Mesenchymal stem cell (in vitro differentiated cells and primary cell): ENCODE measurements around the gene EPC1. TPM values are rescaled to one million over a fixed set of nuclear protein-coding genes. Genes with fewer than 3 reads are reported as not detected.
"Not testable (repeated sequence)": the region's sequence is repeated elsewhere in the genome, so short reads cannot be mapped to it uniquely, and the experiment has no call there.

ENCODE experiments used
- DNase-seq: peaks from one replicate; pipeline ENCODE4 v3.0.0-alpha.2; 2013
- H2AFZ ChIP-seq: one replicate; pipeline ENCODE4 v1.6.1; 2013; ENCODE audit warnings: low read depth, mild to moderate bottlenecking, control low read depth, inconsistent platforms, low read length, moderate library complexity
- H2AK5ac ChIP-seq: 2 replicates; pipeline ENCODE4 v1.6.1; 2013; ENCODE audit warnings: low read length, moderate library complexity, mild to moderate bottlenecking, inconsistent platforms; ENCODE audit not compliant: severe bottlenecking
- H2BK120ac ChIP-seq: one replicate; pipeline ENCODE4 v1.6.1; 2013; ENCODE audit warnings: low read depth, mild to moderate bottlenecking, inconsistent platforms, low read length, moderate library complexity
- H2BK12ac ChIP-seq, 2 experiments: one replicate each; pipeline ENCODE4 v1.6.1; 2013; ENCODE audit warnings: inconsistent platforms in 2 of 2, low read length in 2 of 2, mild to moderate bottlenecking in 2 of 2, moderate library complexity in 2 of 2, control low read depth in 1 of 2
- H2BK15ac ChIP-seq: one replicate; pipeline ENCODE4 v1.6.1; 2013; ENCODE audit warnings: mild to moderate bottlenecking, low read depth, inconsistent platforms; ENCODE audit not compliant: poor library complexity, severe bottlenecking
- H2BK5ac ChIP-seq: 2 replicates; pipeline ENCODE4 v1.6.1; 2013; ENCODE audit warnings: low read depth, mild to moderate bottlenecking, low read length, control low read depth, inconsistent platforms; ENCODE audit not compliant: poor library complexity, severe bottlenecking
- H3K14ac ChIP-seq, 2 experiments: one replicate each; pipeline ENCODE4 v1.6.1; 2013; ENCODE audit warnings: inconsistent platforms in 2 of 2, low read length in 2 of 2, control low read depth in 1 of 2, mild to moderate bottlenecking in 1 of 2, moderate library complexity in 1 of 2
- H3K18ac ChIP-seq, 2 experiments: one replicate each; pipeline ENCODE4 v1.6.1; 2013; ENCODE audit warnings: inconsistent platforms in 2 of 2, low read length in 2 of 2, control low read depth in 1 of 2, low read depth in 1 of 2, mild to moderate bottlenecking in 1 of 2
- H3K23ac ChIP-seq, 2 experiments: one replicate each; pipeline ENCODE4 v1.6.1; 2013; ENCODE audit warnings: inconsistent platforms in 2 of 2, low read length in 2 of 2, mild to moderate bottlenecking in 2 of 2, moderate library complexity in 2 of 2, control low read depth in 1 of 2
- H3K27ac ChIP-seq: 2 replicates; pipeline ENCODE4 v1.5.1; 2013; ENCODE audit warnings: mild to moderate bottlenecking, moderate library complexity, low read length, control low read depth, inconsistent platforms; ENCODE audit not compliant: poor library complexity, severe bottlenecking
- H3K27me3 ChIP-seq, 2 experiments: 2 replicates each; pipeline versions ENCODE4 v1.6.1 to v1.7.0; 2013; ENCODE audit warnings: low read length in 2 of 2, mild to moderate bottlenecking in 2 of 2, moderate library complexity in 2 of 2, control low read depth in 1 of 2, inconsistent platforms in 1 of 2; ENCODE audit not compliant: control insufficient read depth in 1 of 2, insufficient read depth in 1 of 2
- H3K36me3 ChIP-seq, 2 experiments: 2 replicates each; pipeline versions ENCODE4 v1.6.1 to v1.7.0; 2013; ENCODE audit warnings: low read length in 2 of 2, control low read depth in 1 of 2, inconsistent platforms in 1 of 2, low read depth in 1 of 2, mild to moderate bottlenecking in 1 of 2; ENCODE audit not compliant: insufficient read depth in 2 of 2, control insufficient read depth in 1 of 2
- H3K4ac ChIP-seq, 2 experiments: one replicate each; pipeline ENCODE4 v1.6.1; 2013; ENCODE audit warnings: inconsistent platforms in 2 of 2, low read length in 2 of 2, mild to moderate bottlenecking in 2 of 2, moderate library complexity in 2 of 2, control low read depth in 1 of 2, low read depth in 1 of 2
- H3K4me1 ChIP-seq: 2 replicates; pipeline ENCODE4 v1.6.1; 2013; ENCODE audit warnings: low read depth, low read length, control low read depth; ENCODE audit not compliant: control insufficient read depth, insufficient read depth
- H3K4me2 ChIP-seq: 2 replicates; pipeline ENCODE4 v1.6.1; 2013; ENCODE audit warnings: low read length, mild to moderate bottlenecking, inconsistent platforms; ENCODE audit not compliant: poor library complexity, severe bottlenecking
- H3K4me3 ChIP-seq, 2 experiments: 2 replicates each; pipeline versions ENCODE4 v1.5.1 to v1.7.0; 2013; ENCODE audit warnings: low read length in 2 of 2, mild to moderate bottlenecking in 2 of 2, control low read depth in 1 of 2, low read depth in 1 of 2; ENCODE audit not compliant: insufficient read depth in 1 of 2
- H3K79me1 ChIP-seq: replicated peaks from 2 replicates; pipeline ENCODE4 v1.6.1; 2013; ENCODE audit warnings: mild to moderate bottlenecking, control low read depth, low read length, inconsistent platforms; ENCODE audit not compliant: poor library complexity, severe bottlenecking
- H3K9ac ChIP-seq: 2 replicates; pipeline ENCODE4 v1.7.0; 2013; ENCODE audit warnings: mild to moderate bottlenecking, low read length, moderate library complexity
- H3K9me3 ChIP-seq: 2 replicates; pipeline ENCODE4 v1.7.0; 2013; ENCODE audit warnings: mild to moderate bottlenecking, low read length; ENCODE audit not compliant: control insufficient read depth
- H4K8ac ChIP-seq: one replicate; pipeline ENCODE4 v1.6.1; 2013; ENCODE audit warnings: inconsistent platforms, mild to moderate bottlenecking, low read length, moderate library complexity
- H4K91ac ChIP-seq: one replicate; pipeline ENCODE4 v1.6.1; 2013; ENCODE audit warnings: mild to moderate bottlenecking, low read length, inconsistent platforms
- WGBS: methylation state at CpG from one replicate; pipeline ENCODE4 v1.1.7; 2013; ENCODE audit warnings: mixed read lengths; 5-methylcytosine and 5-hydroxymethylcytosine counted together
- small RNA-seq: library from polyadenylated mRNA; stranded (forward); fragments of <200 nt; extraction: miRNeasy Mini kit (QIAGEN cat#:217004); gene quantifications from one replicate; pipeline ENCODE3, GENCODE V24; 2013; ENCODE audit warnings: low read depth

Gene EPC1

DNA sequence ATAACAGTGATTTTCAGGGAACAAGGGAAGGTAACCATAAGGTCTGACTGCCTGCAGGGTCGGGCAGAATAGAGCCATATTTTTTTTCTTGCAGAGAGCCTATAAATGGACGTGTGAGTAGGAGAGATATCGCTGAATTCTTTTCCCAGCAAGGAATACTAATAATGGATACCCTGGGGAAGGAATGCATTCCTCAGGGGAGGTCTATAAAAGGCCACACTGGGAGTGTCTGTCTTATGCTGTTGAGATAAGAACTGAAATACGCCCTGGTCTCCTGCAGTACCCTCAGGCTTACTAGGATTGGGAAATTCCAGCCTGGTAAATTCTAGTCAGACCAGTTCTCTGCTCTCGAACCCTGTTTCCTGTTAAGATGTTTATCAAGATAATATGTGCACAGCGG is 127.8 kb downstream of the EPC1 start:
- WGBS, result 76% methylated on average over 6 of the region's 6 CpGs
- H3K4ac ChIP-seq, H2BK12ac ChIP-seq, H3K9me3 ChIP-seq, H2BK120ac ChIP-seq, H2AK5ac ChIP-seq, H3K36me3 ChIP-seq, H3K9ac ChIP-seq, H2BK15ac ChIP-seq, H3K27me3 ChIP-seq, H4K8ac ChIP-seq, H4K91ac ChIP-seq, H3K23ac ChIP-seq, H3K4me1 ChIP-seq, H2AFZ ChIP-seq, DNase-seq, H3K18ac ChIP-seq, H3K27ac ChIP-seq, H2BK5ac ChIP-seq, H3K14ac ChIP-seq, H3K79me1 ChIP-seq, H3K4me2 ChIP-seq, H3K4me3 ChIP-seq: not testable (repeated sequence)

DNA sequence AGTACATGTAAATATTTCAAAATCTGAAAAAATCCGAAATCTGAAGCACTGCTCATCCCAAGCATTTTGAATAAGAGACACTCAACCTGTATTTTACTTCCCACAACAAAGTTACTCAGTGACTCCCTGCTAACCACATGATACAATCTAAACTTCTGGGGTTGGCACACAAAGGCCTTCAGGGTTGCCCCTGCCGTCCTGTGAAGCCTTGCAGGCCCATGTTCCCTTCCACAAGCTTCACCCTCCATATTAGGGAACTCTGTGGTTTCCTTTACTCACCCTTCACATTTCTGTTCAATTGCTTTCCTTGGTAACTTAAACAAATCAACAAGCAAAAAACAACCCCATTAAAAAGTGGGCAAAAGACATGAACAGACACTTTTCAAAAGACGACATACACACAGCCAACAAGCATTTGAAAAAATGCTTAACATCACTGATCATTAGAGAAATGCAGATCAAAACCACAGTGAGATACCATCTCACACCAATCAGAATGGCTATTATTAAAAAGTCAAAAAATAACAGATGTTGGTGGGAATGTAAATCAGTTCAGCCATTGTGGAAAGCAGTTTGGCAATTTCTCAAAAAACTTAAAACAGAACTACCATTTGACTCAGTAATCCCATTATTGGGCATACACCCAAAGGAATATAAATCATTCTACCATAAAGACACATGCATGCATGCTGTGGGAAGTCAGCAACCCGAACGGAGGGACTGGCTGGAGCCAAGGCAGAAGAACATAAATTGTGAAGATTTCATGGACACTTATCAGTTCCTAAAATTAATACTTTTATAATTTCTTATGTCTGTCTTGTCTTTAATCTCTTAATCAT is 128.5 kb downstream of the EPC1 start:
- H3K4ac ChIP-seq, H2BK120ac ChIP-seq, DNase-seq, H4K8ac ChIP-seq, H3K36me3 ChIP-seq, H3K23ac ChIP-seq, H3K4me1 ChIP-seq, H2BK12ac ChIP-seq, H3K79me1 ChIP-seq, H3K27me3 ChIP-seq, H3K27ac ChIP-seq, H3K9ac ChIP-seq, H2AK5ac ChIP-seq, H3K4me2 ChIP-seq, H4K91ac ChIP-seq, H2AFZ ChIP-seq, H3K4me3 ChIP-seq, H3K9me3 ChIP-seq, H3K14ac ChIP-seq, H2BK15ac ChIP-seq, H2BK5ac ChIP-seq, H3K18ac ChIP-seq: not testable (repeated sequence)
- 60% methylated on average over 3 of the region's 5 CpGs for WGBS

Small RNA genes within 50 kb of the gene (small RNA-seq; reads per million reads assigned to genes)
- gene RNU6-1244P, result not detected
